ENCODE results near the gene OR6C2. TPM values are rescaled to one million over a fixed set of nuclear protein-coding genes. Genes with fewer than 3 reads are reported as not detected.
"Not testable (repeated sequence)": the region's sequence is repeated elsewhere in the genome, so short reads cannot be mapped to it uniquely, and the experiment has no call there.

OR6C2 gene
- total RNA-seq, 4 donors from 2014 or later = not detected

- H3K4me3 ChIP-seq = no peak overlapping the region
- no peak for ATAC-seq
- no peaks in the 10 kb centered on the region for H3K36me3 ChIP-seq
- TF ChIP-seq POLR2AphosphoS5 (IDR thresholded peaks at IDR 0.05) = no peak
- TF ChIP-seq CTCF (IDR thresholded peaks at IDR 0.05) = no peak
- TF ChIP-seq EP300 (IDR thresholded peaks at IDR 0.05) = no peak
- TF ChIP-seq POLR2A (IDR thresholded peaks at IDR 0.05) = no peak
- H3K9me3 ChIP-seq = no peaks in the 10 kb centered on the region
- H3K4me1 ChIP-seq = no peaks in the 10 kb centered on the region
- H3K27me3 ChIP-seq = no peaks in the 10 kb centered on the region
- no peak overlapping the region for H3K27ac ChIP-seq
- WGBS, 2 donors (ENCODE audit: low coverage in 1 of 2) = 18 to 29% methylated on average over 2 of the region's 2 CpGs
These were observed 24.0 kb downstream of the OR6C2 start for GRCh38 chr12:55467836-55468235.

- no peaks in the 10 kb centered on the region for H3K27me3 ChIP-seq
- no peak overlapping the region for H3K27ac ChIP-seq
- no peak for ATAC-seq
- no peak for TF ChIP-seq CTCF (IDR thresholded peaks at IDR 0.05)
- no peak for TF ChIP-seq EP300 (IDR thresholded peaks at IDR 0.05)
- no peak for TF ChIP-seq POLR2A (IDR thresholded peaks at IDR 0.05)
- TF ChIP-seq POLR2AphosphoS5 (IDR thresholded peaks at IDR 0.05) = no peak
- no peaks in the 10 kb centered on the region for H3K4me1 ChIP-seq
- no peak overlapping the region for H3K4me3 ChIP-seq
- H3K36me3 ChIP-seq = no peaks in the 10 kb centered on the region
- 6 to 32% methylated on average over 2 of the region's 2 CpGs for WGBS, 2 donors (ENCODE audit: low coverage in 1 of 2)
- no peaks in the 10 kb centered on the region for H3K9me3 ChIP-seq
These were observed 25.4 kb downstream of the OR6C2 start for GRCh38 chr12:55469291-55469690.

GRCh38 chr12:55470088-55470829, 26.4 kb downstream of the OR6C2 start, which contains the start of gene OR6C70:
Gene OR6C70, minus strand, starts transcription at chr12:55470138. Its CDS starts 0 bp downstream, at chr12:55470138.
- no peak for ATAC-seq
- TF ChIP-seq POLR2AphosphoS5 (IDR thresholded peaks at IDR 0.05) (no peak), EP300 (IDR thresholded peaks at IDR 0.05) (no peak), POLR2A (IDR thresholded peaks at IDR 0.05) (no peak), CTCF (IDR thresholded peaks at IDR 0.05) (no peak)
- H3K9me3 ChIP-seq = no peaks in the 10 kb centered on the region

GRCh38 chr12:55472264-55472663, 28.4 kb downstream of the OR6C2 start:
- no peaks in the 10 kb centered on the region for H3K27me3 ChIP-seq
- no peak overlapping the region for H3K4me3 ChIP-seq
- no peaks in the 10 kb centered on the region for H3K9me3 ChIP-seq
- WGBS, 2 donors (ENCODE audit: low coverage in 1 of 2) = 84 to 89% methylated on average over 1 of the region's 1 CpG
- H3K36me3 ChIP-seq = no peaks in the 10 kb centered on the region
- H3K27ac ChIP-seq = no peak overlapping the region
- no peak for ATAC-seq
- H3K4me1 ChIP-seq = no peaks in the 10 kb centered on the region
- TF ChIP-seq POLR2A (IDR thresholded peaks at IDR 0.05) = no peak
- no peak for TF ChIP-seq EP300 (IDR thresholded peaks at IDR 0.05)
- TF ChIP-seq POLR2AphosphoS5 (IDR thresholded peaks at IDR 0.05) = no peak
- no peak for TF ChIP-seq CTCF (IDR thresholded peaks at IDR 0.05)

More at GRCh38 chr12:55470088-55470829, 26.4 kb downstream of the OR6C2 start, which contains the start of gene OR6C70:
- H3K4me3 ChIP-seq = no peak within 1 kb of the TSS
- WGBS, 2 donors (ENCODE audit: low coverage in 1 of 2) = 63 to 91% methylated on average over 1 to 3 of the region's 3 CpGs
- no peak within 1 kb of the TSS for H3K27ac ChIP-seq
- no peaks in the 10 kb centered on the region for H3K27me3 ChIP-seq
- no peaks in the 10 kb centered on the region for H3K4me1 ChIP-seq
- H3K36me3 ChIP-seq = no peaks in the 10 kb centered on the region

GRCh38 chr12:55479136-55479535, 35.3 kb downstream of the OR6C2 start:
- ATAC-seq, H3K4me1 ChIP-seq, H3K4me3 ChIP-seq, H3K27me3 ChIP-seq, H3K36me3 ChIP-seq, H3K27ac ChIP-seq, H3K9me3 ChIP-seq: not testable (repeated sequence)
- no CpG with 5 or more reads among the region's 29 CpGs for WGBS, 2 donors (ENCODE audit: low coverage in 1 of 2)

- not testable (repeated sequence) for H3K36me3 ChIP-seq, ATAC-seq, H3K27ac ChIP-seq, H3K27me3 ChIP-seq, H3K9me3 ChIP-seq, H3K4me3 ChIP-seq, H3K4me1 ChIP-seq
- 60% methylated on average over 2 of the region's 13 CpGs; no CpG with 5 or more reads in 1 of the 2 donors for WGBS, 2 donors (ENCODE audit: low coverage in 1 of 2)
These were observed 40.4 kb downstream of the OR6C2 start for GRCh38 chr12:55484284-55484683.

All from gastroesophageal sphincter (tissue), 4 donors.